Astrocyte of the cerebellum (primary cell): ENCODE results near the gene SRR.

Experiments
- DNase-seq: peaks from one replicate; pipeline ENCODE4 v3.0.0-alpha.2; 2011; ENCODE audit warnings: low read depth
- H3K4me3 ChIP-seq: 2 replicates; pipeline ENCODE4 v1.5.1; 2011; ENCODE audit warnings: mild to moderate bottlenecking, low read depth, low read length, moderate library complexity
- CTCF ChIP-seq: IDR thresholded peaks from 2 replicates; pipeline ENCODE4 v1.5.1; 2012; ENCODE audit warnings: low read length, low read depth, moderate library complexity, mild to moderate bottlenecking; ENCODE audit errors: missing control alignments
- in situ Hi-C: cut with HindIII; loops from 2 replicates; pipeline ENCODE4 v1.10.0; 2017; ENCODE audit warnings: low sequenced_read_pairs

SRR gene

GRCh38 chr17:2277429-2278170 lies 26.1 kb upstream of the SRR start:
- no peak overlapping the region for H3K4me3 ChIP-seq
- no peak for TF ChIP-seq CTCF
- no peak for DNase-seq
- in situ Hi-C loops: no loop called here

- in situ Hi-C loops: no loop called here
- no peak for TF ChIP-seq CTCF
- DNase-seq: no peak
- no peak overlapping the region for H3K4me3 ChIP-seq
These were observed 24.0 kb upstream of the SRR start for GRCh38 chr17:2279707-2280106.

- in situ Hi-C loops: no loop called here
- peak; percentile 30 for TF ChIP-seq CTCF
- H3K4me3 ChIP-seq: no peak overlapping the region
- DNase-seq: peak; percentile 80
These were observed 21.4 kb upstream of the SRR start for GRCh38 chr17:2282297-2282873.

- H3K4me3 ChIP-seq: no peak overlapping the region
- no peak for DNase-seq
- TF ChIP-seq CTCF: no peak
- in situ Hi-C loops: no loop called here
These were observed 20.4 kb upstream of the SRR start for GRCh38 chr17:2283302-2283701.

- H3K4me3 ChIP-seq: no peak overlapping the region
- no peak for TF ChIP-seq CTCF
- no peak for DNase-seq
- in situ Hi-C loops: no loop called here
These were observed 13.8 kb upstream of the SRR start for GRCh38 chr17:2289878-2290478.

GRCh38 chr17:2292100-2292499 lies 11.7 kb upstream of the SRR start:
- no peak overlapping the region for H3K4me3 ChIP-seq
- no peak for DNase-seq
- in situ Hi-C loops: no loop called here
- no peak for TF ChIP-seq CTCF
